Vagina (tissue), 2 donors: ENCODE measurements around the gene MSRB1. TPM values are rescaled to one million over a fixed set of nuclear protein-coding genes. Genes with fewer than 3 reads are reported as not detected.

Source experiments
- DNase-seq, 2 donors: peaks; one replicate each; pipeline ENCODE4 v3.0.0-alpha.2; 2017; ENCODE audit errors: extremely low spot score in 2 of 2
- H3K27ac ChIP-seq: fragments of 200-600 bp; sonication (generic); one replicate; pipeline ENCODE4 v1.5.1; 2019
- H3K27me3 ChIP-seq: fragments of 200-600 bp; sonication (generic); one replicate; pipeline ENCODE4 v1.5.1; 2019
- H3K36me3 ChIP-seq, 2 donors: fragments of 200-600 bp; sonication (generic); one replicate each; pipeline ENCODE4 v1.5.1; 2017 to 2019
- H3K4me1 ChIP-seq: fragments of 200-600 bp; sonication (generic); one replicate; pipeline ENCODE4 v1.5.1; 2019
- H3K4me3 ChIP-seq, 2 donors: fragments of 200-600 bp; sonication (generic); 1 replicate in 1 of 2; 2 replicates in 1 of 2; pipeline ENCODE4 v1.5.1; 2016 to 2019
- H3K9me3 ChIP-seq: fragments of 200-600 bp; sonication (generic); one replicate; pipeline ENCODE4 v1.5.1; 2019
- POLR2A ChIP-seq, 2 donors: fragments of 450-650 bp; IDR thresholded peaks; one replicate each; pipeline ENCODE4 v1.6.1; 2017; ENCODE audit warnings: antibody characterized with exemption in 2 of 2, mild to moderate bottlenecking in 2 of 2, moderate library complexity in 2 of 2
- POLR2AphosphoS5 ChIP-seq, 2 donors: sonication (generic); formaldehyde crosslinking; IDR thresholded peaks; one replicate each; pipeline ENCODE4 v1.9.0; 2017; ENCODE audit warnings: antibody characterized with exemption in 2 of 2, mild to moderate bottlenecking in 2 of 2, low read depth in 1 of 2; ENCODE audit not compliant: insufficient read depth in 1 of 2
- intact Hi-C: fragments of 100-400 bp; cut with DNase I; formaldehyde crosslinking; loops from one replicate; pipeline ENCODE4 v1.15.1; 2023
- total RNA-seq: library from RNA; depleted of rRNA; stranded (reverse); fragments of >200 nt; gene quantifications from one replicate; pipeline ENCODE4 v1.2.3, GENCODE V29; 2016
- TF ChIP-seq, protein P1 (sequence below), 3 experiments: fragments of 450-650 bp in 2 of 3; fragments of 200-600 bp in 1 of 3; sonication (generic) in 1 of 3; IDR thresholded peaks; one replicate each; pipeline ENCODE4 v1.5.1; 2017 to 2019; ENCODE audit warnings: antibody characterized with exemption in 3 of 3, mild to moderate bottlenecking in 2 of 3, moderate library complexity in 2 of 3

Gene MSRB1
- total RNA-seq, 1 donor from 2014 or later = 53.0 TPM

DNA sequence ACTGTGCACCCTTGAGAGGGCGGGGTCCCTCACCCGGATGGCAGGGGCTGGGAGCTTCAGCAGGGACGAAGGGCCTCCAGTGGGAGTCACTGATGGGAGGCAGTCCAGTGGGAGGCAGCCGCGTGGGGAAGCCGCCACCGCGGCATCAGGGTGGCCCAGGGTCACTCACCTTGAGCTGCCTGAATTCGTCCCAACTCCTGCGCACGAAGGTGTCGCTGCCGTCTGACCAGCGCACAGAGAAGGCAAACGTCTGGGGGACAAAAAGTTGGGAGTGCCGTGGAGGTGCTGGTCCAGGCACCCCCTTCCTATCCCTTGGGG, 37.7 kb upstream of the MSRB1 start:
- Histone ChIP-seq H3K27me3 (no peaks in the 10 kb centered on the region), H3K27ac (no peak overlapping the region), H3K4me3 (no peak overlapping the region), H3K36me3 (peaks cover 0 to 28% of the 10 kb centered on the region in 2 donors), H3K4me1 (peaks cover 30% of the 10 kb centered on the region), H3K9me3 (no peaks in the 10 kb centered on the region)
- no peak for DNase-seq
- intact Hi-C loops = no loop called here
- TF ChIP-seq, protein P1, sequence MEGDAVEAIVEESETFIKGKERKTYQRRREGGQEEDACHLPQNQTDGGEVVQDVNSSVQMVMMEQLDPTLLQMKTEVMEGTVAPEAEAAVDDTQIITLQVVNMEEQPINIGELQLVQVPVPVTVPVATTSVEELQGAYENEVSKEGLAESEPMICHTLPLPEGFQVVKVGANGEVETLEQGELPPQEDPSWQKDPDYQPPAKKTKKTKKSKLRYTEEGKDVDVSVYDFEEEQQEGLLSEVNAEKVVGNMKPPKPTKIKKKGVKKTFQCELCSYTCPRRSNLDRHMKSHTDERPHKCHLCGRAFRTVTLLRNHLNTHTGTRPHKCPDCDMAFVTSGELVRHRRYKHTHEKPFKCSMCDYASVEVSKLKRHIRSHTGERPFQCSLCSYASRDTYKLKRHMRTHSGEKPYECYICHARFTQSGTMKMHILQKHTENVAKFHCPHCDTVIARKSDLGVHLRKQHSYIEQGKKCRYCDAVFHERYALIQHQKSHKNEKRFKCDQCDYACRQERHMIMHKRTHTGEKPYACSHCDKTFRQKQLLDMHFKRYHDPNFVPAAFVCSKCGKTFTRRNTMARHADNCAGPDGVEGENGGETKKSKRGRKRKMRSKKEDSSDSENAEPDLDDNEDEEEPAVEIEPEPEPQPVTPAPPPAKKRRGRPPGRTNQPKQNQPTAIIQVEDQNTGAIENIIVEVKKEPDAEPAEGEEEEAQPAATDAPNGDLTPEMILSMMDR (IDR thresholded peaks at IDR 0.05) = no peak
- no peak for TF ChIP-seq POLR2AphosphoS5 (IDR thresholded peaks at IDR 0.05; ENCODE audit: insufficient read depth in 1 of 2, low read depth in 1 of 2)
- no peak for TF ChIP-seq POLR2A (IDR thresholded peaks at IDR 0.05)

DNA sequence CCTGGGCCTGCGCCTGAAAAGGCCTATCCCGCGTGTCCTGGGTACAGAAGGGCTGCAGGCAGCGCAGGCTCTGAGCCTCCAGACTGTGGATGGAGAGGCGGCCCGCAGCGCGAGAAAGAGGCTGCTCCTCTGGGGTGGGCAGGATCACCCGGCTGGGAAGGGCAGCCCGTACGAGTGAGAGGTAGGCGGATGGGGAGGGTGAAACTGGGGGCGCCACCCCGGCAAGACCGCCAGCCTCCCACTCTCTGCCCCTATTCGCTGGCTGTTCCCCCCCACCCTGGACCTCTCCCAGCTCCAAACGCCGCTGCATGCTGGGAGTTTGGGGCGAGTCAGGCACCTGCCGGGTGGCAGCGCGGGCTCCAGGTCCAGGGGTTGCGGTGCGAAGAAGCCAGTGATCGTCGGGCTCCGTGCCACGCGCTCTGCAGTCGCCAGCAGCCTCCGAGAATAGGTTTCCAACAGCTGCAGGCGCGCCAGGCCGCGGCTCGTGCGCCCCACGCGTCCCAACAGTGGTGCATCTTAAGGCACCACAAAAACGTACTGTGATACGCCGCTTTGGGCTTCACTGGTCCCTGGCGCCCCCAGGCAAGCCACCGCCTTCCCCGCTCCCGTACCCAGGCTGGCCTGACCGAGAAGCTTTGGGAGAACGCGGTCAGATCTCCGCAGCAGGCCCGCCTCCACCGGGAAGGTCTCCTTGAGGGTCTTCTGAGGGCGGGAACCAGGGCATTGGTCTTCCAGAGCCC, 37.2 kb upstream of the MSRB1 start:
- H3K36me3 ChIP-seq = peaks cover 0 to 32% of the 10 kb centered on the region in 2 donors
- no peak for DNase-seq
- TF ChIP-seq, protein P1 (IDR thresholded peaks at IDR 0.05) = no peak
- TF ChIP-seq POLR2AphosphoS5 (IDR thresholded peaks at IDR 0.05; ENCODE audit: insufficient read depth in 1 of 2, low read depth in 1 of 2) (no peak), POLR2A (IDR thresholded peaks at IDR 0.05) (no peak)
- intact Hi-C loops = no loop called here
- no peaks in the 10 kb centered on the region for H3K27me3 ChIP-seq
- peak overlapping the region in 1 of 2 donors; percentile 26 for H3K4me3 ChIP-seq
- H3K4me1 ChIP-seq = peaks cover 27% of the 10 kb centered on the region
- no peak overlapping the region for H3K27ac ChIP-seq
- H3K9me3 ChIP-seq = no peaks in the 10 kb centered on the region

DNA sequence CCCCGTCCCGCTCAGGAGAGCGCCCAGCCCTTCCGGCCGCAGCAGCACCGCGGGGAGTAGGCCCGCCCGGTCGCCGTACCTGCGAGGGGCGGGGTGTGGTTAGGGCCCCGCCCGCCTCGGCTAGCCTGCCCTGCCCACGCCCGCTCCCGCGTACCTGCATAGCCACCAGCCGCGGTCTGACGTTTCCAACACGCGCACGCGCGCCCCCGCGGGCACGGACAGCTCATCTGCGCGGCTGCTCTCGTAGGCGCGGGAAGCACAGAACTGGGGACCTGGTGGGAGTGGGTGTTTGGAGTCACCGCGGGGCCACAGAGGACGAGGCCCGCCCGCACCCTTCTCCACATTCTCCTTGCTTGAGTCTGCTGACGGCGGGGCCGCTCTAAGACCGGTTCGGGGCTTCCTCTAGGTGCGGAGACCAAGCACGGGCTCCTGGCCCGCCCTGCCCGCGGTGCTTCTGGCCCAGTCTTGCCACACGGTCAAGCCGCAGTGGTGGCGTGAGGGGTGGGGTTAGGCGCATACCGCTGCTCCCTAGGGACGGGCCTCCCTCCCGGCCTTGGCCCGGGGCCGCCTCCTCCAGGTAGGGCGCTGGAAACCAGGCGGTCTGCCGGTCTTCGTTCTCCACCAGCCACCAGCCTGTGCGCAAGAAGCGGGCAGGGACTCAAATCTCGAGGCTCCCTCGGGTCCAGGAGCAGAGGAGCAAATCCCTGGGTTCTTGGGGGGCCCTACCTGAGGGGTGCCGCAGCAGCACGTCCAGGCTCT, 36.5 kb upstream of the MSRB1 start:
- no peaks in the 10 kb centered on the region for H3K27me3 ChIP-seq
- peak overlapping the region; percentile 49 for H3K27ac ChIP-seq
- H3K9me3 ChIP-seq = no peaks in the 10 kb centered on the region
- H3K36me3 ChIP-seq = peaks cover 0 to 39% of the 10 kb centered on the region in 2 donors
- H3K4me1 ChIP-seq = peaks cover 20% of the 10 kb centered on the region
- intact Hi-C loops = no loop called here
- H3K4me3 ChIP-seq = peak overlapping the region in 1 of 2 donors; percentile 32
- DNase-seq = no peak
- TF ChIP-seq POLR2A (IDR thresholded peaks at IDR 0.05) (no peak), POLR2AphosphoS5 (IDR thresholded peaks at IDR 0.05; ENCODE audit: insufficient read depth in 1 of 2, low read depth in 1 of 2) (peak in 1 of 2 donors; percentile 41)

DNA sequence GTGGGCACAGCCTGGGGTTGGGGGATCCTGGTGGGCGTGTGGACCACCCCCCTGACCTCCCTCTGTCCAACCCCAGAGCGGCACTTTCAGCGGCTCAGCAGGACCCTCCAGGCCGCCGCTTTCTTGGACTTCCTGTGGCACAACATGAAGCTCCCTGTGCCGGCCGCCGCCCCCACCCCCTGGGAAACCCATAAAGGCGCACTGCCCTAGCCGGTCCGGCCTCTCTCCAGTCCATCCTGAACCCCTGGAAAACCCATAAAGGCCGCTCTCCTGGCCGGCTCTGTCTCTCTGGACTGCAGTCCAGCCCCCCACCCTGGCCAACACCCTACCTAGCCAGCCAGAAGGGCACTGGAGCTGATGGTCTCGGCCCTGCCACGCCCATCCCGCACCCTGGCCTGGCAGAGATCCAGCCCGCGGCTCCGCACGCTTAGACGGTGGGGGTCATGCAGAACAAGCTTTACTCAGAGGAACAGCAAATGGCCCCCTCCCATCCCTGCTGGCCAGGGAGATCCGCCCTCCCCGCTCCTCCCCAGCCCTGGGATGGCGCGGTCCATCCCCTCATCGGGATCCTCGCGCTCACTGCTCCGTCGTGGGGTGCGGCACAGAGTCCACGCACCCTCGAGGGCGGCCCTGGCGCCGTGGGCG, 35.6 kb upstream of the MSRB1 start:
- no peak for DNase-seq
- Histone ChIP-seq H3K27ac (peak overlapping the region; percentile 49), H3K27me3 (no peaks in the 10 kb centered on the region), H3K9me3 (no peaks in the 10 kb centered on the region), H3K4me1 (peaks cover 21% of the 10 kb centered on the region), H3K4me3 (peak overlapping the region in 1 of 2 donors; percentile 32), H3K36me3 (peaks cover 0 to 41% of the 10 kb centered on the region in 2 donors)
- no peak for TF ChIP-seq POLR2AphosphoS5 (IDR thresholded peaks at IDR 0.05; ENCODE audit: insufficient read depth in 1 of 2, low read depth in 1 of 2)
- TF ChIP-seq, protein P1 (IDR thresholded peaks at IDR 0.05) = no peak
- TF ChIP-seq POLR2A (IDR thresholded peaks at IDR 0.05) = no peak
- intact Hi-C loops = no loop called here

DNA sequence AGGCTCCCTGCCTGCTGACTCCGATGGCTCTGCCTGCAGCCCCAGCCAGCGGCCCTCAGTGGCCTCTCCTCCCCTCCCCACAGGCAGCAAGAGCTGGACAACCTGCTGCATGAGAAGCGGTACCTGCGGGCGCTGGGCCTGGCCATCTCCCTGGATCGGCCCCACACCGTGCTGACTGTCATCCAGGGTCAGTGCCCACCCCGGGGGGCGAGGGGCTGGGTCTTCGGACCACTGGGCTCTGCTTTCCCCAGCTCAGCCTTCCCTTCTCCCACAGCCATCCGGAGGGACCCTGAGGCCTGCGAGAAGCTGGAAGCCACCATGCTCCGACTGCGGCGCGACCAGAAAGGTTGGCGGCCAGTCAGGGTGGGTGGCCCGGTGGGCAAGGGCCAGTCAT, 34.9 kb upstream of the MSRB1 start:
- Histone ChIP-seq H3K4me3 (no peak overlapping the region), H3K9me3 (no peaks in the 10 kb centered on the region), H3K27me3 (no peaks in the 10 kb centered on the region), H3K4me1 (peaks cover 21% of the 10 kb centered on the region), H3K36me3 (peaks cover 0 to 41% of the 10 kb centered on the region in 2 donors), H3K27ac (no peak overlapping the region)
- TF ChIP-seq POLR2A (IDR thresholded peaks at IDR 0.05) (no peak), POLR2AphosphoS5 (IDR thresholded peaks at IDR 0.05; ENCODE audit: insufficient read depth in 1 of 2, low read depth in 1 of 2) (no peak)
- TF ChIP-seq, protein P1 (IDR thresholded peaks at IDR 0.05) = no peak
- intact Hi-C loops = no loop called here
- DNase-seq = no peak
